ENCODE measurements around the gene ARF1. TPM values are rescaled to one million over a fixed set of nuclear protein-coding genes. Genes with fewer than 3 reads are reported as not detected.

The ARF1 gene
- total RNA-seq, 1 donor from 2014 or later: 332 TPM

DNA sequence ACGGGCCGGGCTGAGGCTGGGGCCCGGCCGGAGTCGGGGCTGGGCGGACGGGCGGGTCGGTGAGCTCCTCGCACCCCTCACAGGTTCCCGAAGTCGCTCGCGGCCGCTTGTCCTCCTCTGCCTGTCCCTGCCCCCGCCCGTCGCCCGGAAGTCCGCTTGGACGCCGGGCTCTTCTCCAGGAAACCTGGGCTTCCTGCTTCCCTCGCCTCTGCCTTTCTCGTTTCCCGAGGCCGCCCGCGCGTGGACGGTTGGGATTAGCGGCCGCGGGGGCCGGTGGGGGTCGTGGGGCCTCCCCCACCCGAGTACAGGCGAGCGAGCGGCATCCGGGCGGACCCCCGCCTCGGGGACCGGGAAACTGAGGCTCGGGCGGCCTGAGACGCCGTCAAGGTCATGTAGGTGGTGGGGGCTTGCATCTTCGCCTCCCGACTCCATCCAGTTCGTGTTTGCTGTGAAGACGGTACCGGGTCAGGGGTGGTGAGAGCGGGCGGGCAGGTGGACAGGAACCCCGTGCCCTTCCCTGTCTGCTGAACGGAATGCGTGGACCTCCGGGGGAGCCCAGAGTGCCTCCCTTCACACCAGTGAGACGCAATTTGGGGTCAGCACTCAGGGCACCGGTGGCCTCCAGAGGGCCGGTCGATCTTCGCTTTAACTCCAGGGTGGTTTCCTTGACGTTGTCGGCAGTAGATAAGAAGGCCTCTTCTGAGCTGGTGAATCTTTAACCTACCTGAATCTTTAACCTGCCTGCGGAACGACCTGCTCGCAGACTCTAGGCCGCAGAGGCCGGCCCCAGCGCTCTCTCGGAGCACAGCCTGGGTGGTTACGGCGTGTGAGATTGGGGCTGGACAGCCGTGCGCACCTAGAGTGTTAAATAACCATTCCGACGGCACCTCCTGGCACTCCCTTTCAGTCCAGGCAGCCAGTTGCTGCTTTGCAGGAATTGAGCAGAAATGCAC, 686 bp downstream of the ARF1 start:
- intact Hi-C loops (cut with DNase I): loop anchor here (2.0 to 5.0 kb wide), 5 partner anchors 26 to 374 kb away; partner anchors contain the start of genes GUK1, JMJD4, MRPL55 and SNAP47
- DNase-seq (ENCODE audit: low spot score): no peak

- intact Hi-C loops (cut with DNase I): loop anchor here (2.0 to 5.0 kb wide), 5 partner anchors 25 to 373 kb away; partner anchors contain the start of genes GUK1, JMJD4, MRPL55 and SNAP47
- no peak for DNase-seq (ENCODE audit: low spot score)
Observed at GRCh38 chr1:228083871-228084278, 1.4 kb downstream of the ARF1 start.

DNA sequence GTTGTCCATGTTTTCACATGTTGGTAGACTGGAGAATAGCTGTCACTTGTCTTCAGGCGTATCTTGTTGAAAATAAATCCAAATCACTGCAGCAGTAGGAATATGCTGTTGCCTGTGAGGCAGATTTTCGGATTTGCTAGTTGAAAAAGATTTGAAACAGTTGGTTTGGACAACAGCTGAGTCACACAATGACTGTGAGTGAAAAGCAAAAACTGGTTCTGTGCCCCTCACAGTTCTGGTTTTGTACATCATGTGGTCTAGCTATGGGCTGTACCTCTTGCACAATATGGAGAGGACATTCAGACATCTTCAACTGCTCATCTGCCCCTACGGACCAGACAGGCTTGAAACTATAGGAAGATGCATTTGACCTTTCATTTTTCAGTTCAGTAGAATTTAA, 1.8 kb downstream of the ARF1 start:
- no peak for DNase-seq (ENCODE audit: low spot score)
- intact Hi-C loops (cut with DNase I): loop anchor here (5.0 kb wide), 2 partner anchors 347 to 373 kb away; partner anchors contain the start of genes JMJD4 and SNAP47

- no peak for DNase-seq (ENCODE audit: low spot score)
- intact Hi-C loops (cut with DNase I): loop anchor here (5.0 kb wide), 2 partner anchors 347 to 373 kb away; partner anchors contain the start of genes JMJD4 and SNAP47
Observed at GRCh38 chr1:228084797-228085196, 2.3 kb downstream of the ARF1 start.

DNA sequence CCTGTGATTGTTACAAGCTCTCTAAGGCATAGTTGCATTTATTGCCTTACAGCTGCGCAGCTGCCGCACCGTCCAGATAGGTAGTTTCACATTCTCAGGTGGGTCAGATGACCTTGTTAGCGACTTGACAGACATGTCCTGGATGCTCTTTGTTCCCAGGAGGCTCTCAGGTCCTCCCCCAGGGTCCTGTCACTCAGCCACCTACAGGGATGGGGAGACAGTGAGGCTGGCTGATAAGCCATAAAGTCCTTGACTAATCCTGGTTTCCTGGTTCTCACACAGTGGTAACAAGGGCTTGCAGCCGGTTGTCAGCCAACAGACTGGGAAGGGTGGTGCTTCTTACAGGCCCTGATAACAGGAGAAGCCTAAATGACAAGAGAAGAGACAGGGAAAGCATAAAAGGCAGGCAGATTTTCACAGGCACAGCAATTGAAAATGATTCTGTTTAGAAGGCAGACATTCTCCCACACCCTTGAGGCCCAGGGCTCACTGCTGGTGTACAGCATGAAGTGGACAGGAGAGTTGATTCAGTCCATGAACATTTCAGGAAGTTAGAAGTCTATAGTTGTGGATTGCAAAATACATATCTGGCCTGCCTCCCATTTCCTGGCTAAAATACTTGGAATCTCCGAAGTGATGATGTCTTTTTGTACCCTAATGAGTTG, 2.9 kb downstream of the ARF1 start:
- DNase-seq (ENCODE audit: low spot score): no peak
- intact Hi-C loops (cut with DNase I): no loop called here

GRCh38 chr1:228087771-228088251, 5.3 kb downstream of the ARF1 start:
- intact Hi-C loops (cut with DNase I): no loop called here
- DNase-seq (ENCODE audit: low spot score): no peak

- peak; percentile 71 for DNase-seq (ENCODE audit: low spot score)
- intact Hi-C loops (cut with DNase I): no loop called here
Observed at GRCh38 chr1:228088586-228089498, 6.3 kb downstream of the ARF1 start.

GRCh38 chr1:228089519-228090380, 7.2 kb downstream of the ARF1 start:
- peak; percentile 69 for DNase-seq (ENCODE audit: low spot score)
- intact Hi-C loops (cut with DNase I): no loop called here

DNA sequence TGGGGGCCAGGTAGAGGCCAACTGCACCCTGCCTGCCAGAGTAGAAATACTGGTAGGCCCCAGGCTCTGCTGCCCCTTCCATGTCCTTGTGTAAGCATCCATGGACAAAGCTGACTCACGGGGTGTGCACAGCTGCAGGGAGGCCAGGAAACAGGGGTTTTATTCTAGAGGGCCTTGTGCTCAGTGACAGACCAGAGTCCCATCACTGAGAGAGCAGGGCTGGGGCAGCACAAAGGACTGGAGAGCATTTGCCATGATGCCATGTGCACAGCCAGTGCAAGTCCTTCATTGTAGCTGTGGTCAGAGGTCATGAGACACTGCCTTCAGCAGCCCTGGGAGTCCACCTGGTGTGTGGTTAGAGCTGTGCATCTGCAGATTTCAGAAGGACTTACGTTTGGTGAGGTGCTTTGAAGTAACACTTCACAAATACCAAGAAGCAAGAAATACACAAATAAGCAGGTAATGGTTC, 8.1 kb downstream of the ARF1 start:
- no peak for DNase-seq (ENCODE audit: low spot score)
- intact Hi-C loops (cut with DNase I): no loop called here

DNA sequence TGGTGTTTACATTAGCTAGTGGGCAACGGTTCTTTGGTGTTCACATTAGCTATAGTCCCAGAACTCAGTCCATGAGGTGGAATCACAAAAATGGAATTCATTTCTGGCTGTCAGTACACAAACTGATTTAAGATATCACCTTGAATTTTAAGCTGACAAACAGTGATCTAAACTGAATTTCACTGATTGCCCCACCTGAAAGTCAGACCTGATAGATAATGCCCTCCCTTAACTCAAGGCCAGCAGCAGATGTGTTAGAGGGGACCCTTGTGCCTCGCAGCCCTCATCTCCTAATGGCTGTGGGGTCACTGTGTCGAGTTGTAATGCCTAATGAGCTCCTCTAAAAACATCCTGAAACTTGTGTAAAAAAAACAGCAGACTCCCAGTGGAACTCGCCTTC, 8.6 kb downstream of the ARF1 start:
- DNase-seq (ENCODE audit: low spot score): no peak
- intact Hi-C loops (cut with DNase I): no loop called here

GRCh38 chr1:228092342-228093049, 10.0 kb downstream of the ARF1 start:
- intact Hi-C loops (cut with DNase I): no loop called here
- DNase-seq (ENCODE audit: low spot score): no peak

- intact Hi-C loops (cut with DNase I): no loop called here
- no peak for DNase-seq (ENCODE audit: low spot score)
Observed at GRCh38 chr1:228093050-228093906, 10.8 kb downstream of the ARF1 start.

DNA sequence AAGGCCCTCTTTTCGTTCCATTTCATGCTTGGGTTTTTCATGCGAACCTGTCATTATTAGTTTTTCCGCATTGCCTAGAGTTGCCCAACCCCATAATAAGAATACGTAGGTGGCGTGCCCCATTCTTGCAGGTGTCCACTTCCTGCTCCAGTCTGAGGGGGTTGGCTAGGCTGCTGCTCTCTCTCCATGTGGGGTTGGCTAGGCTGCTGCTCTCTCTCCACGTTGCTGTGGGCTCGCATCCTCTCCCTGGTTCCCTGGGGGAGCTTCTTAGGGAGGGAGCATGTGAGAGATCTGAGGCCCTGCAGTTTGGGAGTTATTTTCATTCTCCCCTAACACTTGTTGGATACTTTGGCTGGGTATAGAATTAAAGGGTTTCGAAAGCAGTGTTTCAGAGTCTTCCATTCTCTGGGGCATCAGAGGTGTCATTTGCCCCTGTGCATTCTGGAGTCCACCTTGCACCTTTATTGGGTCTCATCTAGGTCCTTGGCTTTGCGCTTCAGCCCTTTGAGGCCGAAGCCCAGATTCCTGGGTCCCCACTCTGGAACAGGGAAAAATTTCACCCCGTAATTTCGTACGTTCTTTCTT, 12.0 kb downstream of the ARF1 start:
- no peak for DNase-seq (ENCODE audit: low spot score)
- intact Hi-C loops (cut with DNase I): no loop called here

DNA sequence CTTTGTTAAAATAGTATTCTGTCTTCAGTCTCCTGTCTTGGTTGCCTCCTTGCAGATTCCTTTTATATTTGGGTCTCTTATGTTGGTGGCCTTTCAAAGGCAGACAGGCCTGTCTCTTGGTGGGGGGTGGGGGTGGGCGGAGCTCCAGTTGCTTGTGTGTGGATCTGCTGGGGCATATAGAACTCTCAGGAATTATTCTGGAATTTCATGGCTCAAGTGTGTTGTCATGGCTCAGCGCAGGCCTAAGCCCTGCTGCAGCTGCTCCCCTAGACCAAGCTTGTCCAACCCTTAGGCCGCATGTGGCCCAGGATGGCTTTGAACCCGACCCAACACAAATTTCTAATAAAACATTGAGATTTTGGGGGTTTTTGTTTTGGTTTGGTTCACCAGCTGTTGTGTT, 12.7 kb downstream of the ARF1 start:
- intact Hi-C loops (cut with DNase I): no loop called here
- no peak for DNase-seq (ENCODE audit: low spot score)

DNA sequence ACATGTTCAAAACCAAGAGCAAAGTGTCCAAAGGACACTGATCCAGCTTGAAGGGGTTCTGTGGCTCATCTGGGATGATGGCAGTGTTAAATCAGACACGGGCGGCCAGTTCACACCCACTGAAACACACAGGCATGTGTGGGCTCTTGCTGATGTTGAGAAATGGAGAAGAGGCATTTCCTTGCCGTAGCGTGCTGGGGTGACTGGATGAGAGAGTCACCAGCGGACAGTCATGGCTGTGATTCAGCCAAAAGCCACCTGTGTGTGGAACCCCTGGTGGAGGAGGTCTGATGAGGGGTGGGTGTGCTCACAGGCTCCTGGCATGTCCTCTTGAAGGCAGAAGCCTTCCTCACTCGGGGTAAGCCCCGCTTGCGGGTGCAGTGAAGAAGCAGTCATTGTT, 13.4 kb downstream of the ARF1 start:
- peak; percentile 43 for DNase-seq (ENCODE audit: low spot score)
- intact Hi-C loops (cut with DNase I): no loop called here
